CD4-positive, alpha-beta memory T cell (primary cell): ENCODE results near the gene BSCL2. TPM values are rescaled to one million over a fixed set of nuclear protein-coding genes. Genes with fewer than 3 reads are reported as not detected.
A peak's percentile ranks its signal among the peaks of the same experiment; 100 is the strongest.
"Not testable (repeated sequence)": the region's sequence is repeated elsewhere in the genome, so short reads cannot be mapped to it uniquely, and the experiment has no call there.

Experiments
- CTCF ChIA-PET: fragments of 350-600 bp; sonication (Branson Sonifier 250); formaldehyde crosslinking; loops from one replicate; lab custom pipeline; 2021; ENCODE audit warnings: inconsistent platforms; ENCODE audit not compliant: partially characterized antibody; lab: Charles Lee
- POLR2A ChIA-PET: fragments of 350-600 bp; sonication (Branson Sonifier 250); formaldehyde crosslinking; loops from one replicate; lab custom pipeline; 2021; ENCODE audit not compliant: partially characterized antibody; lab: Charles Lee
- DNase-seq, 5 donors: peaks; one replicate each; pipeline versions ENCODE4 v3.0.0 to v3.0.0-alpha.2; 2020 to 2022; ENCODE audit warnings: mixed read lengths in 1 of 5
- H3K27ac ChIP-seq: one replicate; pipeline ENCODE4 v1.7.0; 2013; ENCODE audit warnings: low read depth, low read length
- H3K27me3 ChIP-seq: 2 replicates; pipeline ENCODE4 v1.7.0; 2013; ENCODE audit warnings: mild to moderate bottlenecking, low read length, moderate library complexity; ENCODE audit not compliant: insufficient read depth
- H3K36me3 ChIP-seq: 2 replicates; pipeline ENCODE4 v1.7.0; 2013; ENCODE audit warnings: mild to moderate bottlenecking, low read length, moderate library complexity; ENCODE audit not compliant: insufficient read depth
- H3K4me1 ChIP-seq: 2 replicates; pipeline ENCODE4 v1.7.0; 2013; ENCODE audit warnings: mild to moderate bottlenecking, low read length, moderate library complexity; ENCODE audit not compliant: insufficient read depth
- H3K4me3 ChIP-seq, 2 donors: one replicate each; pipeline ENCODE4 v1.7.0; 2013; ENCODE audit warnings: low read length in 2 of 2, mild to moderate bottlenecking in 1 of 2
- H3K9me3 ChIP-seq, 2 donors: one replicate each; pipeline ENCODE4 v1.7.0; 2013; ENCODE audit warnings: low read length in 2 of 2, control low read depth in 1 of 2; ENCODE audit not compliant: control insufficient read depth in 1 of 2
- H3K27ac Mint-ChIP-seq, 7 donors: one replicate each; pipeline ENCODE4 v1.8.0; 2020 to 2021; ENCODE audit warnings: mixed read lengths in 7 of 7, mild to moderate bottlenecking in 6 of 7, inconsistent platforms in 3 of 7, moderate library complexity in 3 of 7
- H3K27me3 Mint-ChIP-seq, 2 donors: one replicate each; pipeline ENCODE4 v1.8.0; 2020 to 2021; ENCODE audit warnings: mixed read lengths in 2 of 2
- H3K36me3 Mint-ChIP-seq, 2 donors: one replicate each; pipeline ENCODE4 v1.8.0; 2020 to 2021; ENCODE audit warnings: mixed read lengths in 2 of 2, inconsistent platforms in 1 of 2, mild to moderate bottlenecking in 1 of 2
- H3K4me1 Mint-ChIP-seq, 4 donors: one replicate each; pipeline ENCODE4 v1.8.0; 2020 to 2021; ENCODE audit warnings: mixed read lengths in 4 of 4, mild to moderate bottlenecking in 1 of 4
- H3K4me3 Mint-ChIP-seq, 8 donors: one replicate each; pipeline ENCODE4 v1.8.0; 2020 to 2021; ENCODE audit warnings: mixed read lengths in 8 of 8, mild to moderate bottlenecking in 7 of 8, moderate library complexity in 6 of 8, inconsistent platforms in 3 of 8
- H3K9me3 Mint-ChIP-seq, 8 donors: one replicate each; pipeline ENCODE4 v1.8.0; 2020 to 2021; ENCODE audit warnings: mixed read lengths in 8 of 8, mild to moderate bottlenecking in 5 of 8, inconsistent platforms in 3 of 8, moderate library complexity in 1 of 8
- intact Hi-C: fragments of 100-400 bp; cut with micrococcal nuclease; formaldehyde crosslinking; loops from one replicate; pipeline ENCODE4 v1.15.1; 2023
- polyA plus RNA-seq, 2 donors: library from polyadenylated mRNA; unstranded; fragments of 300-500 nt; fragmentation: Illumina TruSeq; gene quantifications; one replicate each; pipeline ENCODE4 v1.2.3, GENCODE V29; 2021
- total RNA-seq, 2 experiments: library from RNA; stranded (reverse); gene quantifications; one replicate each; pipeline ENCODE4 v1.2.3, GENCODE V29; 2021

BSCL2 gene
- total and polyA plus RNA-seq, 4 experiments from 2014 or later: 34.5 to 51.7 (median 42.8) TPM

- Histone ChIP-seq H3K4me1 (peaks cover 45% of the 10 kb centered on the region), H3K36me3 (peaks cover 11% of the 10 kb centered on the region)
- ChIA-PET CTCF (interaction anchor here (1.2 kb wide), 1 partner anchor 36 kb away, joined by 3 read pairs; no protein-coding TSS in a partner anchor), POLR2A (interaction anchor here (0.6 to 10.0 kb wide), 3 partner anchors 11 to 110 kb away, joined by 4 to 231 read pairs (median 5); partner anchors contain the start of genes HNRNPUL2, POLR2G and TTC9C)
- H3K9me3 ChIP-seq, H3K4me3 ChIP-seq, H3K9me3 Mint-ChIP-seq, H3K4me3 Mint-ChIP-seq, H3K27me3 Mint-ChIP-seq, H3K27ac ChIP-seq, intact Hi-C loops, H3K27me3 ChIP-seq, DNase-seq: not testable (repeated sequence)
- Mint-ChIP-seq H3K4me1 (peaks cover 15 to 45% (median 28%) of the 10 kb centered on the region in 4 donors), H3K27ac (peak overlapping the region in 3 of 7 donors; percentile 22 to 68 (median 46)), H3K36me3 (peaks cover 12 to 23% of the 10 kb centered on the region in 2 donors)
These were observed 42.7 kb upstream of the BSCL2 start for GRCh38 chr11:62749931-62750330.

DNA sequence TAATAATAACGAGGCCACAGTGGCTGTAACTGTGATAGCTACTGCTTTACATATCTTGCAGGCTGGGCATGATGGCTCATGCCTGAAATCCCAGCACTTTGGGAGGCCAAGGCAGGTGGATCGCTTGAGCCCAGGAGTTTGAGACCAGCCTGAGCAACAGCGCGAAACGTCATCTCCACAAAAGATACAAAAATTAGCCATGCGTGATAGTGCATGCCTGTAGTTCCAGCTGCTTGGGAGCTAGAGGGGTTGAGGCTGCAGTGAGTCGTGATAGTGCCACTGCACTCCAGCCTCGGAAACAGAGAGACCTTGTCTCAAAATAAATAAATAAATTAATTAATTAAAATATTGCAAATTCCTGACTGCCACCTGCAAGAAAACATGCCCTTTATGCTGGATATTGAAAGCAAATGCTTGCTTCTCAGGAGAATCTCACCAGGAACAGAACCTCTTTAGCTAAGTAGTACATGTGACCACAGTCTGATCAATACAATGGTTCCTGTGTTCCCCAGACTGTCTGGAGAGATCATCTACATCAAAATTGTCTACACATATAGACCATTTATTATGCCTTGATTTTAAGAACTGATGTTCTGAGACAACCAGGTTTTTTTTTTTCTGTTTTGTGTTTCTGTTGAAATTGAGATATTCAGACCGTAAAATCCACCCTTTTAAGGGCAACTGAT, 40.4 kb upstream of the BSCL2 start:
- no peak overlapping the region for H3K27ac Mint-ChIP-seq
- no peak for DNase-seq
- Histone ChIP-seq H3K4me1 (peaks cover 30% of the 10 kb centered on the region), H3K27ac (no peak overlapping the region), H3K4me3 (no peak overlapping the region), H3K27me3 (no peaks in the 10 kb centered on the region), H3K36me3 (peaks cover 6% of the 10 kb centered on the region), H3K9me3 (no peaks in the 10 kb centered on the region)
- no peaks in the 10 kb centered on the region for H3K27me3 Mint-ChIP-seq
- intact Hi-C loops: no loop called here
- H3K9me3 Mint-ChIP-seq: no peaks in the 10 kb centered on the region
- no peak overlapping the region for H3K4me3 Mint-ChIP-seq
- peaks cover 9 to 26% (median 14%) of the 10 kb centered on the region in 4 donors for H3K4me1 Mint-ChIP-seq
- ChIA-PET CTCF (interaction anchor here (0.6 to 1.4 kb wide), 3 partner anchors 18 to 71 kb away, joined by 3 to 5 read pairs (median 4); partner anchors contain the start of gene TMEM179B), POLR2A (interaction anchor here (1.5 to 1.7 kb wide), 2 partner anchors 20 to 93 kb away, joined by 4 to 11 read pairs; partner anchors contain the start of gene HNRNPUL2)
- H3K36me3 Mint-ChIP-seq: peaks cover 8 to 14% of the 10 kb centered on the region in 2 donors

DNA sequence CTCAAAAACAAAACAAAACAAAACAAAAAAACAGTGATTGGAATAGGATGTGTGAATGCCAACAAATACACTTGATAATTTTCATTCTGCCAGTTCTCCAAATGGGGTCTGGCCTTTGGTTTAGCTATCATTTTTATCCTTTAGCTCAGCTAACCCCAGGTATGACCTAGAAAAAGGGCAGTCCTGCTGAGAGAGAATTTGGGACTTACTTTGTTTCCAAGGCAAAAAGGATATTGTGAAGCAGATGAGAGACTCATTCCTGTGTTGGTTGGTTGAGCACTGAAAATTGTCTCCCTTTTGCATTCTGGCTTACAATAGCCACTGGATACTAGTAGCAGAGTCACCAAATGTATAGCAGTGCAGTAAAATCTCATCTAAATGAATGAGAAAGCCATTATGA, 30.0 kb upstream of the BSCL2 start:
- H3K9me3 Mint-ChIP-seq: no peaks in the 10 kb centered on the region
- H3K4me1 ChIP-seq: no peaks in the 10 kb centered on the region
- POLR2A ChIA-PET: interaction anchor here (0.5 to 1.6 kb wide), 2 partner anchors 9 to 126 kb away, joined by 3 to 5 read pairs; partner anchors contain the start of gene TTC9C
- DNase-seq: no peak
- intact Hi-C loops: no loop called here
- no peaks in the 10 kb centered on the region for H3K9me3 ChIP-seq
- H3K4me3 Mint-ChIP-seq: no peak overlapping the region
- H3K27me3 Mint-ChIP-seq: no peaks in the 10 kb centered on the region
- CTCF ChIA-PET: interaction anchor here (1.3 kb wide), 1 partner anchor 49 kb away, joined by 3 read pairs; no protein-coding TSS in a partner anchor
- peaks cover 6 to 8% (median 7%) of the 10 kb centered on the region in 4 donors for H3K4me1 Mint-ChIP-seq
- no peak overlapping the region for H3K27ac Mint-ChIP-seq
- H3K27me3 ChIP-seq: no peaks in the 10 kb centered on the region
- no peak overlapping the region for H3K4me3 ChIP-seq
- H3K36me3 ChIP-seq: peaks cover 25% of the 10 kb centered on the region
- peaks cover 27 to 43% of the 10 kb centered on the region in 2 donors for H3K36me3 Mint-ChIP-seq
- H3K27ac ChIP-seq: no peak overlapping the region

- intact Hi-C loops: no loop called here
- H3K4me3 ChIP-seq: no peak overlapping the region
- no peaks in the 10 kb centered on the region for H3K27me3 Mint-ChIP-seq
- H3K4me3 Mint-ChIP-seq: peak overlapping the region in 1 of 8 donors; percentile 20
- DNase-seq: peak in 3 of 5 donors; percentile 19 to 37 (median 32)
- ChIA-PET CTCF (interaction anchor here (0.7 kb wide), 1 partner anchor 9 kb away, joined by 3 read pairs; no protein-coding TSS in a partner anchor), POLR2A (no interaction called here)
- H3K9me3 Mint-ChIP-seq: no peaks in the 10 kb centered on the region
- no peaks in the 10 kb centered on the region for H3K27me3 ChIP-seq
- peaks cover 15 to 39% of the 10 kb centered on the region in 2 donors for H3K36me3 Mint-ChIP-seq
- peaks cover 12 to 38% (median 25%) of the 10 kb centered on the region in 4 donors for H3K4me1 Mint-ChIP-seq
- no peaks in the 10 kb centered on the region for H3K9me3 ChIP-seq
- H3K4me1 ChIP-seq: peaks cover 18% of the 10 kb centered on the region
- H3K27ac ChIP-seq: no peak overlapping the region
- H3K36me3 ChIP-seq: peaks cover 15% of the 10 kb centered on the region
- peak overlapping the region in 5 of 7 donors; percentile 10 to 60 (median 24) for H3K27ac Mint-ChIP-seq
These were observed 25.6 kb upstream of the BSCL2 start for GRCh38 chr11:62732830-62733229.

- DNase-seq, H3K36me3 ChIP-seq, H3K27me3 Mint-ChIP-seq, intact Hi-C loops, H3K9me3 ChIP-seq, H3K27me3 ChIP-seq, H3K27ac ChIP-seq, H3K9me3 Mint-ChIP-seq: not testable (repeated sequence)
- ChIA-PET CTCF (interaction anchor here (0.9 to 1.6 kb wide), 7 partner anchors 10 to 63 kb away, joined by 3 to 5 read pairs (median 4); no protein-coding TSS in a partner anchor), POLR2A (interaction anchor here (1.0 to 15.3 kb wide), 10 partner anchors 18 to 151 kb away, joined by 3 to 283 read pairs (median 76); partner anchors contain the start of genes BSCL2, C11orf98, CSKMT and GNG3)
- Mint-ChIP-seq H3K36me3 (peaks cover 18 to 40% of the 10 kb centered on the region in 2 donors), H3K4me3 (peak overlapping the region; percentile 63 to 97 (median 88)), H3K4me1 (peaks cover 19 to 62% (median 33%) of the 10 kb centered on the region in 4 donors), H3K27ac (peak overlapping the region in 4 of 7 donors; percentile 9 to 55 (median 24))
- Histone ChIP-seq H3K4me3 (peak overlapping the region; percentile 9 to 35), H3K4me1 (peaks cover 26% of the 10 kb centered on the region)
These were observed 22.9 kb upstream of the BSCL2 start for GRCh38 chr11:62730076-62730475.

DNA sequence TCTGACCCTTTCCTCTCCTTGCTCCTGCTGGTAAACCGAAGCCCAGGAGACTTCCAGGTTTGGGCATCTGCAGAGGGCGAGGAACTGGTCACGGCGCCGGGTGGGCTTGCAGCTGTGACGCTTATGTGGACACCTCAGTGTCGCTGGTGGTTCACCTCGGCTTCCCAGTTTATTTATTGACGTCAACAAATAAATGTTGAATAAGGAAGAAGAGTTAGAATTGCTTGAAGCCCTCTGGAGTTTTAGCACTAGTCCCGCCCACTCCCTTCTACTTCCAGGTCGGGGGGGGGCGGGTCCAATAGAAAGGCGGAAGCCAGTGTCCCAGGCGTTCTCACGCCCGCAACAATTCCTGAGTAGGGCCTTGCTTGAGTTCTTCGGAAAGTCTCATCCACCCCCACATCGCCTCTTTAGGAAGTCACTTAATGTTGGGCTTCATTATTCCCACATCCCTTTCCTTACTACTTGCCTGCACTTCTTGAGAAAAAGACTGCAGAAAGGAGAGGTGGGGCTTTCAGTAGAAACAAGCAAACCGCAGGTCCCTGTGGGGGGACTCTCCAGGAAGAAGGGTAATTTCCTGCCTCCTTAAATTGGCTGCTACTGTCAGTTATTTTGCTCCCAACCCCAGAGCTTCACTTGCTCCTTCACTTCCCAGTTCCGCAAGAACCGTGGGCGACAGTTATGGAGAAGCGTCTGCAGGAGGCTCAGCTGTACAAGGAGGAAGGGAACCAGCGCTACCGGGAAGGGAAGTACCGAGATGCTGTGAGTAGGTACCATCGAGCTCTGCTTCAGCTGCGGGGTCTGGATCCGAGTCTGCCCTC, 21.2 kb upstream of the BSCL2 start, which contains the start of gene TTC9C:
Gene TTC9C (plus strand): TSS at position 316 of the 818 bp plus-strand sequence. CDS start 363 bp downstream, at position 679.
- Mint-ChIP-seq H3K36me3 (peaks cover 27 to 54% of the 10 kb centered on the region in 2 donors), H3K9me3 (peaks cover 0 to 2% (median 0%) of the 10 kb centered on the region in 8 donors), H3K4me3 (peak within 1 kb of the TSS; percentile 84 to 97 (median 94)), H3K4me1 (peaks cover 32 to 79% (median 48%) of the 10 kb centered on the region in 4 donors), H3K27me3 (no peaks in the 10 kb centered on the region), H3K27ac (peak within 1 kb of the TSS; percentile 98 to 99 (median 99))
- ChIA-PET CTCF (interaction anchor here (0.7 to 3.3 kb wide), 11 partner anchors 11 to 153 kb away, joined by 3 to 21 read pairs (median 4); partner anchors contain the start of genes POLR2G, SLC3A2, TMEM179B and ZBTB3), POLR2A (interaction anchor here (0.6 to 15.3 kb wide), 38 partner anchors 9 to 1995 kb away, joined by 3 to 283 read pairs (median 8); partner anchors contain the start of genes B3GAT3, BSCL2, C11orf98 and CSKMT)
- intact Hi-C loops: loop anchor here (1.0 to 2.0 kb wide), 4 partner anchors 26 to 104 kb away; partner anchors contain the start of genes STX5, TAF6L, TEX54 and ZBTB3
- peaks cover 9% of the 10 kb centered on the region for H3K36me3 ChIP-seq
- peak within 1 kb of the TSS; percentile 93 for H3K27ac ChIP-seq
- peak; percentile 83 to 90 (median 85) for DNase-seq
- no peaks in the 10 kb centered on the region for H3K9me3 ChIP-seq
- H3K4me3 ChIP-seq: peak within 1 kb of the TSS; percentile 95 to 99
- peaks cover 42% of the 10 kb centered on the region for H3K4me1 ChIP-seq
- H3K27me3 ChIP-seq: no peaks in the 10 kb centered on the region
